Body of pancreas (tissue), 4 donors: Measurements from ENCODE around the gene MYO1E.

Experiments used
- POLR2A ChIP-seq, 3 donors: fragments of 450-650 bp; IDR thresholded peaks; one replicate each; pipeline ENCODE4 v1.6.1; 2016; ENCODE audit warnings: antibody characterized with exemption in 3 of 3, mild to moderate bottlenecking in 2 of 3
- TF ChIP-seq, protein P1 (sequence below), 7 experiments: fragments of 450-650 bp in 4 of 7; fragments of 200-600 bp in 3 of 7; sonication (generic) in 3 of 7; IDR thresholded peaks; one replicate each; pipeline ENCODE4 v1.5.1; 2016 to 2019; ENCODE audit warnings: antibody characterized with exemption in 7 of 7

DNA sequence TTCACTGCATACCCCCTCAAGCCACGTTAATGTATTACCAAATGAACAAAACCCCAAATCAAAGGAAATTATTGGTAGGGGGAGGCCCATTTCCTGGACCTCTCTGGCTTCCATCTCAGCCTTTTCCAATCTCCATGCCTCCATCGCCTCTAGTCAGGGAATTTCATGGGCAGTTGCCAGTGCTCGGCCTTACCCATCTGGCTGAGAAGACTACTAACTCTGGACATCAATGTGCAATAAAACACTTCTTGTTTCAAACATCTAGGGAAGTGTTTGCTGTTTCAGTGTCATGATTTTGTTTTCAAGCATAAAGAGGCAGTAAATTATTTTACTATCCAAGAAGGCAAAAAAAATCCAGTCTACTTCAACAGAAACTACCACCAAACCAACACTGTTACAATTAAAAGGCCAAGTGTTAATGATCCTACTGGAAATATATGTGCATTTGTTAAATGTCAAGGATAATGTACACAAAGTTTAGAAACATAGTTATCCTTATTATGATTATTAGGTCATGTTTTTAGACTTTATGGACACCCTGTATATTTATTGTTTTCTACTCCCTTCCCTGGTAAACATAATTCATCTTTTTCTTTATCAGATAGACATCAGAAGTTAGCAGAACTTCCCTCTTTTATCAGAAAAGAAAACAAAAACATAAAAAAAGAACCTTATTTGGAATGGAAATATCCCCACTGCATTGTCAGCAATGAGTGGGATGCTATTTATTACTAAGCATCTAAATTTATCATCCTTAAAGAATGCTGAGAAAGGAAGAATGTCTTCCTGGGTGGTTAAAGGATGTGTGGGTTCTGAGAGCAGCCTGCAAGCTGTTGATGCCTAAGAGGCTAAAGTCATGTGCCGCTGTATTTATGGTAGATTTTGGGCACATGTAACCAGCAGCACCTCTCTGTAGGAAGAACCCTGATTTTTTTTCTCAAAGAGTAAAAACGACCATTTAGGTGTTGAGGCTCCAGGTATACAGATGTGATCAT is 150.9 kb downstream of the MYO1E start:
- TF ChIP-seq, protein P1, sequence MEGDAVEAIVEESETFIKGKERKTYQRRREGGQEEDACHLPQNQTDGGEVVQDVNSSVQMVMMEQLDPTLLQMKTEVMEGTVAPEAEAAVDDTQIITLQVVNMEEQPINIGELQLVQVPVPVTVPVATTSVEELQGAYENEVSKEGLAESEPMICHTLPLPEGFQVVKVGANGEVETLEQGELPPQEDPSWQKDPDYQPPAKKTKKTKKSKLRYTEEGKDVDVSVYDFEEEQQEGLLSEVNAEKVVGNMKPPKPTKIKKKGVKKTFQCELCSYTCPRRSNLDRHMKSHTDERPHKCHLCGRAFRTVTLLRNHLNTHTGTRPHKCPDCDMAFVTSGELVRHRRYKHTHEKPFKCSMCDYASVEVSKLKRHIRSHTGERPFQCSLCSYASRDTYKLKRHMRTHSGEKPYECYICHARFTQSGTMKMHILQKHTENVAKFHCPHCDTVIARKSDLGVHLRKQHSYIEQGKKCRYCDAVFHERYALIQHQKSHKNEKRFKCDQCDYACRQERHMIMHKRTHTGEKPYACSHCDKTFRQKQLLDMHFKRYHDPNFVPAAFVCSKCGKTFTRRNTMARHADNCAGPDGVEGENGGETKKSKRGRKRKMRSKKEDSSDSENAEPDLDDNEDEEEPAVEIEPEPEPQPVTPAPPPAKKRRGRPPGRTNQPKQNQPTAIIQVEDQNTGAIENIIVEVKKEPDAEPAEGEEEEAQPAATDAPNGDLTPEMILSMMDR (IDR thresholded peaks at IDR 0.05) = no peak
- no peak for TF ChIP-seq POLR2A (IDR thresholded peaks at IDR 0.05)
